HepG2 (cell line): ENCODE data around the gene GGA1. TPM values are rescaled to one million over a fixed set of nuclear protein-coding genes. Genes with fewer than 3 reads are reported as not detected.

ENCODE experiments used
- CEBPB ChIP-seq: IDR thresholded peaks from 2 replicates; pipeline ENCODE4 v1.6.1; 2011; ENCODE audit warnings: low read depth, low read length, improper control_type of control experiment, borderline replicate concordance
- CERS6 ChIP-seq: sonication (generic); formaldehyde crosslinking; IDR thresholded peaks from 2 replicates; pipeline ENCODE4 v1.5.0; 2020; ENCODE audit warnings: missing genetic modification reagents
- CSRNP2 ChIP-seq: sonication (generic); formaldehyde crosslinking; conservative IDR thresholded peaks from 2 replicates; pipeline ENCODE4 v1.8.0; 2022; ENCODE audit warnings: low read depth, missing genetic modification reagents
- FLYWCH1 ChIP-seq: sonication (generic); formaldehyde crosslinking; IDR thresholded peaks from 2 replicates; pipeline ENCODE4 v1.8.1; 2023; ENCODE audit warnings: mild to moderate bottlenecking, missing genetic modification reagents
- FOXK2 ChIP-seq: fragments of 450-650 bp; IDR thresholded peaks from 2 replicates; pipeline ENCODE4 v1.6.1; 2016
- KDM5B ChIP-seq: sonication (generic); formaldehyde crosslinking; IDR thresholded peaks from 2 replicates; pipeline ENCODE4 v1.4.0; 2020; ENCODE audit warnings: missing genetic modification reagents, mild to moderate bottlenecking, borderline replicate concordance
- MIER2 ChIP-seq: IDR thresholded peaks from 2 replicates; pipeline ENCODE4 v1.6.1; 2016; ENCODE audit warnings: missing biosample characterization, missing genetic modification reagents
- NBN ChIP-seq: fragments of 450-650 bp; conservative IDR thresholded peaks from 2 replicates; pipeline ENCODE4 v1.6.1; 2017
- NFAT5 ChIP-seq: sonication (generic); formaldehyde crosslinking; IDR thresholded peaks from 2 replicates; pipeline ENCODE4 v1.4.0; 2020; ENCODE audit warnings: missing genetic modification reagents
- NPAS2 ChIP-seq: sonication (generic); formaldehyde crosslinking; IDR thresholded peaks from 2 replicates; pipeline ENCODE4 v1.8.0; 2022; ENCODE audit warnings: mild to moderate bottlenecking, missing genetic modification reagents, borderline replicate concordance
- PHF21A ChIP-seq: sonication (generic); formaldehyde crosslinking; IDR thresholded peaks from 2 replicates; pipeline ENCODE4 v1.5.0; 2020; ENCODE audit warnings: mild to moderate bottlenecking, missing genetic modification reagents
- STAT5B ChIP-seq: sonication (generic); formaldehyde crosslinking; IDR thresholded peaks from 2 replicates; pipeline ENCODE4 v1.4.0; 2020; ENCODE audit warnings: missing genetic modification reagents
- ZBTB4 ChIP-seq: sonication (generic); formaldehyde crosslinking; IDR thresholded peaks from 2 replicates; pipeline ENCODE4 v1.4.0; 2020; ENCODE audit warnings: missing genetic modification reagents, mild to moderate bottlenecking, borderline replicate concordance
- ZNF431 ChIP-seq: sonication (generic); formaldehyde crosslinking; IDR thresholded peaks from 2 replicates; pipeline ENCODE4 v1.9.0; 2022; ENCODE audit warnings: missing genetic modification reagents, low read depth, mild to moderate bottlenecking, borderline replicate concordance
- ZNF605 ChIP-seq: sonication (generic); formaldehyde crosslinking; IDR thresholded peaks from 2 replicates; pipeline ENCODE4 v1.8.0; 2022; ENCODE audit warnings: mild to moderate bottlenecking, missing genetic modification reagents
- ZNF766 ChIP-seq: sonication (generic); formaldehyde crosslinking; IDR thresholded peaks from 2 replicates; pipeline ENCODE4 v1.5.0; 2020; ENCODE audit warnings: missing genetic modification reagents, borderline replicate concordance
- polyA plus RNA-seq, 8 experiments: library from polyadenylated mRNA; depleted of rRNA in 3 of 8; stranded (reverse) in 7 of 8; unstranded in 1 of 8; fragments of >200 nt; fragmentation: Illumina TruSeq in 4 of 8; extraction: Trizol in 4 of 8; gene quantifications; 2 replicates each; pipeline versions ENCODE4 v1.2.1 to v1.2.3, GENCODE V29; 2011 to 2016; ENCODE audit warnings: low read depth in 4 of 8, missing spikeins in 1 of 8, mixed read lengths in 1 of 8; ENCODE audit not compliant: insufficient read depth in 1 of 8
- total RNA-seq, 5 experiments: library from RNA; depleted of rRNA; stranded (reverse); fragments of >200 nt; fragmentation: Illumina TruSeq; extraction: Trizol; gene quantifications; 2 replicates each; pipeline ENCODE4 v1.2.3, GENCODE V29; 2016; ENCODE audit warnings: low read depth in 1 of 5

Gene GGA1
- total and polyA plus RNA-seq, 2 of the 13 experiments (the other 11 are each of a cell fraction or from before 2014, with no cell fraction given) = 29.1 to 87.2 TPM

GRCh38 chr22:37608477-37609239, at the start of gene GGA1 (continued):
- TF ChIP-seq CSRNP2 (CRISPR knock-in tag) (no peak), PHF21A (CRISPR knock-in tag) (peak; percentile 68; the same call in 1 of the 2 replicates), STAT5B (CRISPR knock-in tag) (peak; percentile 17; the same call in 1 of the 2 replicates), NFAT5 (CRISPR knock-in tag) (peak; percentile 9; the same call in 1 of the 2 replicates), CERS6 (CRISPR knock-in tag) (no peak), NPAS2 (CRISPR knock-in tag) (no peak), ZBTB4 (CRISPR knock-in tag) (no peak), ZNF605 (no peak; the same call in 1 of the 2 replicates), ZNF766 (CRISPR knock-in tag) (peak; percentile 38; the same call in 1 of the 2 replicates), FLYWCH1 (CRISPR knock-in tag) (no peak), NBN (no peak), CEBPB (no peak), ZNF431 (CRISPR knock-in tag) (0 out of 2 replicates have a peak, but pooled peaks have one; percentile 9), MIER2 (no peak), FOXK2 (peak; percentile 41; the same call in 1 of the 2 replicates), KDM5B (CRISPR knock-in tag) (peak; percentile 69; the same call in 1 of the 2 replicates)
